IPS DF 4.7 (cell line): ENCODE measurements around the gene CCDC187.
"Not testable (repeated sequence)": the region's sequence is repeated elsewhere in the genome, so short reads cannot be mapped to it uniquely, and the experiment has no call there.

Source experiments
- DNase-seq: peaks from one replicate; pipeline ENCODE4 v3.0.0-alpha.2; 2013; ENCODE audit warnings: low spot score; ENCODE audit errors: extremely low read depth

Gene CCDC187

DNA sequence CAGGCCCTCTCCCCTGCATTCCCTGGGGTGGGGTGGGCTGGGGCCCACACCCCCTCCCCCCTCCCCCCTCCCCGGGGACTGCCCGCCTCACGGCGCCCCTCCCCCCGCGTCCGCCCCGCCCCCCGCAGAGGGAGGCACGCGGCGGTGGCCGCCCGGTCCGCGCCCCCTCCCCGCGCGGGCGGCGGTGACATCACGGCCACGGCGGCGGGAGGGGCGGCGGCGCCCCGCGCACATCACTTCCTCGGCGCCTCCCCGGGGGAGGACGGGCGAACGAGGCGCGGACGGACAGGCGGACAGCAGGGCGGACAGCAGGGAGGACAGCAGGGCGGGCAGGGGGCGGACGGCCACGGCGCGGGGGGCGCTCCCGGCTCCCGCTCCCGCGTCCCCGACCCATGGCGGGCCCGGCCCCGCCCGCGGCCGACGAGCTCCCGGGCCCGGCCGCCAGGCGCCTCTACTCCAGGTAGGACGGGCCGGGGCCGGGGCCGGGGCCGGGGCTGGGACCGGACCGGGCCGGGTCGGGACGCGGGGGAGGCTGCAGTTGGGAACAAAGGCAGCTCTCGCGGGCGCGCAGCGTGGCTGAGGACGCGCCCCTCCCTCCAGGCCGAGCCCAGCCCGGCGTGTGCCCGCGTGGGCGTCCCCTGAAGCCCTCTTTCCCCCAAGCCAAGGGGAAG, 23.5 kb upstream of the CCDC187 start, which contains the start of gene GPSM1:
GPSM1 (plus strand) TSS at position 236 of the 671 bp plus-strand sequence; CDS start at position 393, 157 bp downstream.
- DNase-seq: no peak

GRCh38 chr9:136326761-136327303, 22.9 kb upstream of the CCDC187 start:
- DNase-seq: no peak

DNA sequence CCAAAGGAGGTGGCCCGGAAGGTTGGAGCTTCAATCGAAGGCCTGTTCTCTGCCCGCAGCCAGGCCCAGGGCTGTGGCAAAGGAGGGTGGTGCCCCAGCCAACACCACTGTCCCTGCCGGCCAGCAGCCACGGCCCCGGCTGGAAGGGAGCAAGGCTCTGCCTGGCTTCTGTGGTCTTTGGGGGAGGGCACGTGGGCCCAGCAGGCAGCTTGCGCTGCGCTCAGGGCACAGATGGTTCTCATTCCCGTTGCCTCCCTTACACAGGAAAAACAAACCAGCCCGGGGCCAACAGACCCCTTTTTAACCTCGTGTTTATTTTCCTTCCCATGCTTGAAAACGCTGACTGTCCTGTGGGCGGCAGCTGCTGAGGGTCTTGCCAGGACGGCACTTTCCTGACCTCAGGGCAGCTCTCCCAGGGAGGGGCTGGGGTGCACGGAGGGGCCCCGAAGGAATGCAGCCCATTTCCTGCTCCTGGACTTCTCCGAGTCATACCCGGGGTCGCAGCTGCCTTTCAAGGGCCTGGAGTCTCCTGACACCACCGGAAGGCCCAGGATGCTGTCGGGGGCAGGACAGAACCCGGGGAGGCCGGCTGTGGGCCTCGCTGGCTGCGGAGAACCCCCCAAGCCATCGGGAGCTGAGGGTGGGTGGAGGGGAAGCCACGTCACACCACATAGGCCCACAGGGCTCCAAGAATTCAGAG, 22.3 kb upstream of the CCDC187 start:
- no peak for DNase-seq

GRCh38 chr9:136325358-136325757, 21.5 kb upstream of the CCDC187 start:
- DNase-seq: no peak

DNA sequence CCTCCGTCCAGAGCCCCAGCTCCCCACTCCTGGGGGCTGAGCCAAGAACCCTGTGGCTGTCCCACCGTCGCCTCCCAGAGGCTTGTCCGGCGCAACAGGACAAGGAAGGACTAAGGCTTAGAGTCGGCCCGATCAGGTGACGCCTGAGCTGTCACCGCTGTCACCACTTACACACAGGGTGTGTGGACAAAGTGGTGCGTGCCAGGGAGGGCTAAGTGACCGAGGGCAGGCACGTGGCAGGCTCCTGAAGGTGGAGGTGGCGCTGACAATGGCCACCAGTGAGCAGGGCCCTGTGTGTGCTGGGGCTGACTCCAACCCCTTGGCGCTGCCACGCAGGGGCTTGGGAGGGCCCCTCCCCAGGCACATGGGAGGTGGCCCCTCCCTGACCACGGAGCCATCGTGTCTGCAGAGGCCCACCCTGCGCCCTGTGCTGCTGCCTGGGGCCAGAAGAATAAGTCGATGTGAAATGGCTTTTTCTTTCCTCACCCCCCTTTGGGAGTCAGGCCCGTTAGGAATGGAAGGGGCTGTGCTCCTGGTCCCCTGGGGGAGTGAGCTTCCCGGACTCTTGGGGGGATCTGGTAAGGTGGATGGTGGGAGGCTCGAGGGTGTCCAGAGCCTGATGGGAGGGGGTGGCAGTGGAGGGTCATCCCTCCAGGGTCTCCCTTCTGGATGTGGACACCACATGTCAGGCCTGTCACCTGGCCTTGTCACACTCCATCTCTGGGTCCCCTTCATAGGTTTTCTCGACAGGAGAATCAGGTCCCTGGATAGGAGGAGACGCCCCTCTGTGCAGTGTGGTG, 20.8 kb upstream of the CCDC187 start:
- DNase-seq: no peak

DNA sequence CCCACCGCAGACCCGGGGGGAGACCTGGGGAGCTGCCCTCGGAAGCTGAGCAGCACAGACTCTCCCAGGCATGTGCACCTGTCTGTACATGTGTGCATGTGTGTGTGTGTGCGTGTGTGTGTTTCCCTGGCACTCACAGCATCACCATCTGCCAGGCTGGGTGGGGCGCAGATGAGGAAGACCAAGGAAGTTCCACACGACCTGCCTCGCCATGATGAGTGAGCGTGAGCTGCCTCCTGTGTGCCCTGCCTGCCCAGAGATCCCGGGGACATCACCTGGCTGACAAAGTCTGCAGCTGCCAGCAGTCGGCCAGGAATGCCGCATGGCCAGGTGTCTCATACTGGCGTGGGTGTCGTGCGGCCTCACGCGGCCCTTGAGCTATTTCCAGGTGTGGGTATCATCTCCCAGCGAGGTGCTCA, 19.5 kb upstream of the CCDC187 start:
- no peak for DNase-seq

DNA sequence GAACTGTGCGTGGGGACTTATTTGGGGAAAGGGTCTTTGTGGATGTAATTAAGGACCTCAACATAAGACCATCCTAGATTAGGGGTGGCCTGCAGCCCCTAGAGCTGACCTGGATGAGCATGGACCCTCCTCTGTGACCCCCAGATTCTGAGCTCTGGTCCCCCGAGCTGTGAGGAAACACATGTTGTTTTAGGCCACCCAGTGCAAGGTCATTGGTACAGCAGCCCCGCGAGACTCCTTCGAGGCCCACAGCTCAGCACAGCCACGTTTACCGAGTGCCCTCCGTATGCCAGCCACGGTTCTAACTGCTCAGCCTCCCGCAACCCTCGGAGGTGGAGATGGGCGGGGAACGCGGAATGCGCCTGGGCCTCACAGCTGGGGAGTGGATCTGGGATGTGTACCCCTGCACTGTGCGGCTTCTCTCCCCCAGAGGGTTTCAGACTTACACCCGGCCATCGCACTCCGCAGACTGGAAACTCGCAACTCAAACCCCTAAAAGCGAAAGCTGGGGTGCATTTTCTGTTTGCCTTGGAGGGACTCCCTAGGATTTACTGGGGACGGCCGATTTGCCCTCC, 18.9 kb upstream of the CCDC187 start:
- no peak for DNase-seq

GRCh38 chr9:136321561-136321960, 17.7 kb upstream of the CCDC187 start:
- no peak for DNase-seq

GRCh38 chr9:136320972-136321371, 17.1 kb upstream of the CCDC187 start:
- not testable (repeated sequence) for DNase-seq

DNA sequence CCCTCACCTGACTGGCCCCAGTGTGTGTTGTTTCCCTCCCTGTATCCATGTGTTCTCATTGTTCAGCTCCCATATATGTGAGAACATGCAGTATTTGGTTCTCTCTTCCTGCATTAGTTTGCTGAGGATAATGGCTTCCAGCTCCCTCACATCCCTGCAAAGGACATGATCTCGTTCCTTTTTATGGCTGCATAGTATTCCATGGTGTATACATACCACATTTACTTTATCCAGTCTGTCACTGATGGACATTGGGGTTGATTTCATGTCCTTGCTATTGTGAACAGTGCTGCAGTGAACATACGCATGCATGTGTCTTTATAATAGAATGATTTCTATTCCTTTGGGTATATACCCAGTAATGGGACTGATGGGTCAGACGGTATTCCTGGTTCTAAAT, 16.1 kb upstream of the CCDC187 start:
- not testable (repeated sequence) for DNase-seq

DNA sequence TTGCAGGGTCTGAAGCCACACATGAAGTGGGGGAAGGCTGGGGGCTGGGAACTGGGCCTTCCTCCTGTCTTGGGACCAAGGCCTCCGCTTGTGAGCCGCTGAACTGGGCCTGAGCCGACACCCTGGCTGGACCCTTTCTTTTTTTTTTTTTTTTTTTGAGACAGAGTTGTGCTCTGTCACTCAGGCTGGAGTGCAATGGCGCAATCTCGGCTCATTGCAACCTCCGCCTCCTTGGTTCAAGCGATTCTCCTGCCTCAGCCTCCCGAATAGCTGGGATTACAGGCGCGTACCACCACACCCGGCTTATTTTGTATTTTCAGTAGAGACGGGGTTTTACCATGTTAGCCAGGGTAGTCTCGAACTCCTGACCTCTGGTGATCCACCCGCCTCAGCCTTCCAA, 15.3 kb upstream of the CCDC187 start:
- DNase-seq: not testable (repeated sequence)

- no peak for DNase-seq
These were observed 14.9 kb upstream of the CCDC187 start for GRCh38 chr9:136318776-136319241.

DNA sequence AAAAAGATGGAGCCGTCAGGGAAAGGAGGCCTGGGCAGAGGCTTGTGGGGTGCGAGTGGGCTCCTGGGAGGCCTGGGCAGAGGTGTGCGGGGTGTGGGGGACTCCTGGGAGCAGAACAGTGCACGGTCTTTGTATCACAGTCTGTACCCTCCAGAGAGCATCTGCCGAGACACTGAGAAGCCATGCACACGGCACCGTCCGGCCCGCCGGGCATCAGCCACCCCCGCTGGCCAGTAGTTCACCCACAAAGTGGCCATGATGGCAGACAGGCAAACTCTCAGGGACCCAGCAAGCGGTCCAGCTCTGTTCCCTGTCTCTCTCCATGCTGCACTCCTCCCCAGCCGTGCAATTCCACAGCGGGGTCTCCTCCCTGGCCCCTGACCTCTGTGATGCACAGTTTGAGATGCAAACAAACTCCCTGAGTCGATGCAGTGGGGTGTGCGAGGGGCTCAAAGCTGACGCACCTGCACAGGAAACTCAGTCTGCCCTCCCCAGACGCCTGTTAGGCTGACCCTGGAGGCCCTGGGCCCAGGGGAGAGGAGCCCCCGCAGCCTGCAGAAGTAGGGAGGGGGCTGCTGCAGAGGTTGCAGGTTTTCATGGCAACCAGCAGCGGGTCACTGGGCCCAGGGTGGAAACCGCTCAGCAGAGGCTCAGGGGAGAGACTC, 14.3 kb upstream of the CCDC187 start:
- DNase-seq: no peak

DNA sequence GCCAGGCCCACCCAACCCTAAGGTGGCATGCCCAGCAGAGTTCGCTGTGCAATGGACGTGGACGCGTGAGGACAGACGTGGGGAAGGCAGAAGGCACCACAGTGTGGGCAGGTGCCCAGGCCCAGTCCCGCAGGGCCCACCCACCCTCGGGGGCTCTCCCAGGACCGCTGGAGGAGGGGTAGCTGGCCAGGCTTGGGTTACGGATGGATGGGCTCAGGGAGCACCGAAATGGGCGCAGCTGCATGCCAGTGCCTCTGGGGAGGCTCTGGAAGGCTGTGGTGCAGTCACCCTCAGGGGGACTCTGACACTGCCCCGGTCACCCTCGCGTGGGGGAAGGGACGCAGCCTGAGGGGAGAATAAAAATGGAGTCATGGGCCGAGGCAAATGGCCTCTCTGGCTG, 13.8 kb upstream of the CCDC187 start:
- DNase-seq: no peak

DNA sequence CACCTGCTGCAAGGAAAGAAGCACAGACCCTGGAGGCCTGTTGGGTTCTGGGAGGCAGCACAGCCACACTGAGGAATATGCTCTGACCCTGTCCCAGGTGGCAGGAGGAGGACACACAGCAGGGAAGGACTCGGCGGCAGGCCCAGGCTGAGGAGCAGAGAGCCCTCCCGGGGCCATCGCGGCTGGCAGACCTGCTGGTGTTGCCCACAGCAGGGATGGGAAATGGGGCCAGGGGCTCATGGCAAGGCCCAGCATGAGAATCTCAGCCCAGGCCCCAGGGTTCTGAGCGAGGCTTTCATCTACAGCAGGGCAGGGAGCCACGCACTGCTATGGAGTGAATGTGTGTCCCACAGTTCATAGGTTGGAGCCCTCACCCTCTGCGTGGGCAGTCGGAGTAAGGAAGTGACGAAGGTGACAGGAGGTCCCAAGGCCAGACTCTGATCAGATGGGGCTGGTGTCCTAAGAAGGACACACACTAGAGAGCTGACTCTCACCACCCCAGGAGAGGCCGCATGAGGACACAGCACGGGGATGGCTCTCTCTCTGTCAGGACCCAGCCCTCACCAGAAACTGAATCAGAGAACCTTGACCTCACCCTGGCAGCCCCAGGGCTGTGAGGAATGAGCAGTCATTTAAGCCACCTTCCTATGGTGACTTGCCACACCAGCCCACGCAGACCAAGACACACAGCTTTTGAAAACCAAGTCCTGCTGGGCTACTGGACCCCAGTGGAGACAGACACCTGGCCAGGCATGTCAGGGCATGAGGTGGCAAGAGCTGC, 13.2 kb upstream of the CCDC187 start:
- no peak for DNase-seq

- no peak for DNase-seq
These were observed 12.4 kb upstream of the CCDC187 start for GRCh38 chr9:136316271-136316751.

DNA sequence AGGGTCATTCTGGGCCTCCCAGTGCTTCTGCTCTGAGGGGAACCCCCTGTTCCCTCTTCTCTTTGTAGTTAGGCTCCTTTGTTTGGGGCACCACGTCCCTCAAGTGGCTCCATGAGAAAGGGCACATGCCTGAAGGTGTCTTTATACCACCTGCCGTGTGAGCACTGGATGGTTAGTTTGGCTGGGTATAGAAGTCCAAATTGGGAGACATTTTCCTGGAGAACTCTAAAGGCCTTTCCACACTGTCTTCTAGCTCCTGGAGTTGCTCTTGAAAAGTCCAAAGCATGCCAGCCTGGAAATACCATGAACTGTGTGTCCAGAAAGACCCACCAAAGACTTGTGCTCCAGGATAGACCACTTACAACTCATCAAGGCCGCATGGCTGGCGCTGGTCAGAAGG, 11.1 kb upstream of the CCDC187 start:
- no peak for DNase-seq

DNA sequence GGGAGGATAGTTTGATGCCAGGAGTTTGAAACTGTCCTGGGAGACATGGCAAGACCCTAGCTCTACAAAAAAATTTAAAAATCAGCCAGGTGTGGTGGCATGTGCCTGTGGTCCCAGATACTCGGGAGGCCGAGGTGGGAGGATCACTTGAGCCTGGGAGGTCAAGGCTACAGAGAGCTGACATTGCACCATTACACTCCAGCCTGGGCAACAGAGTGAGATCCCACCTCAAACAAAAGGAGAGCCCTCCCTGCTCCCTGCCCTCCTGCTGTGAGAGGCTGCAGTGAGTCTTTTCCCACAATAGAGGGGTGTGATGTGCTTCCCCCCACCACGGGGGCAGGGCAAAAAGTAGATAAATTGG, 10.1 kb upstream of the CCDC187 start:
- no peak for DNase-seq

DNA sequence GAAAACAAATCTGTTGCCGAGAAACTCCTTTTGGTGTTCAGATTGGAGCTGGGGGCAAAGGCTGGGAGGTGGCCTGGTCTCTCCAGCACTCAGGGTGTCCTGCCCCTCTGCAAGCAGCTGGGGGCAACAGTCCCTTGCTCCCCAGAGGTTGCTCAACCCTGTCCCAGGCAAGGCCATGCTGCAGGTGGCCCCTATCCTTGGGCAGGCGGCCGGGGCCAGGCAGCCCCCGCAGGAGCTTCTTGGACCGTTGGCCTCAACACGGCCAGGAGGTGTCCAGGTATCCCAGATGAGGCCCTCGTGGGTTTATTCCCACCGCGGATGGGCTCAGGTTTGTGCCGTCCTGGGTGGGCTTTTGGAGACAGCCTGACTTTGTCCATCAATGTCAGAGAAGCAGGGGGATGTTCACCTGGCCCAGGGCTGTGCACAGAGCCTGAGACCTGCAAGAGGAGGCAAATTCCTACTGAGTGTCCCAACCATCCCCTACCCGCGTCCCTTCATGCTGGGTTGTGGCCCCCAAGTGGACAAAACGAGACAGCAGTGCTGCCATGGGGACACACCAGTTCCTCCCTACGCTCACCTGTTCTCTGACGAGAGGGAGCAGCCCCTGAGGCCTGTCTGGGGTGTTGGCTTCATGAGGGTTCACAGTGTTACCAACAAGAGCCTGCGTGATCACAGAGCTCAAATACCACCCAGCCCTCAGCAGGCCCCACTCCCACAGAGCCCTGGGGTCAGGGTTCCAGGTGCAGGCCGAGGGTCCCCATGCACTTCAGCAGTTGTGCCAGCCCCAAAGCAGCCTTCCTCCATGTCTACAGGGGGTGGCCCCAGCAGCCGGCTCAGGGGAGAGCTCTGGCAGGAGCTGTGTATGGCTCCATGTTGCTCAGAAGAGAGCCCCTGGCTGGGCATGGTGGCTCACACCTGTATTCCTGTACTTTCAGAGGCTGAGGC, 9.5 kb upstream of the CCDC187 start:
- DNase-seq: no peak
